ENCODE data around the gene PTP4A1.

The PTP4A1 gene

DNA sequence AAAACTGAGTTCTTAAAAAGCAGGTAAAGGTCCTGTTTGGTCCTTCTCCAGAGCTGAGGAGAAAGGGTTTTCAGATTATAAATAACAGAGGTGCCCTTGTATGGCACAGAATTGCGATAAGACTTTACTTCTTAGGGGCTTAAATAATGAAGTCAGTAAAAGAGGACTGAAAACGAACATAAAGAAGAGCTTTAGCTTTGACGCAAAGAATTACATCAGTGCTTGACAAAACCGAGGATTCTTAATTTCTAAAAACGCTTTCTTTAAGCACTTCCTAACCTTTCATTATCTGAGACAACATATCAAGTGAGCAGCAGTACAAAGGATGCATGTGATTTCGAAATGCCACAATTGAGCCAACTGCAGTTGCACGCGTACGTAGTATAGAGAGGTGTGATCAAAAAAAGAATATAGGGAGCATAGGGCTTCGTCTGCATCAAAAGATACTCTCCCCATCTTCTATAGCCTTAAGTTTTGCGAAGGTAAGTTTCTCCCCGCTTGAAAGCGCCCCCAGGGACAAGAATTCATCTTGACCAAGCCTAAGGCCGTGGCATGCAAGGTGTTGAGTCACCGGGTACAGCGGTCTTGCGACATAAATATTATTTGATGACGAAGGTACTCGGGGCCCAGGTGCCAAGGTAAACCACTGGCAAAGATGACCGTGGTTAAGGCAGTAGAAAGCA lies 778 bp upstream of the PTP4A1 start:
- H3K4me1 ChIP-seq (ENCODE audit: control insufficient read depth in 5 of 5, insufficient read depth in 5 of 5, low read length in 5 of 5), result peaks cover 3 to 31% (median 22%) of the 10 kb centered on the region in 5 donors
- no peaks in the 10 kb centered on the region for H3K27me3 ChIP-seq (ENCODE audit: control insufficient read depth in 5 of 5, insufficient read depth in 4 of 5, low read length in 5 of 5)
- H3K27ac ChIP-seq (ENCODE audit: low read depth, low read length), result no peak overlapping the region
- H3K4me3 ChIP-seq (ENCODE audit: low read depth in 1 of 5, low read length in 5 of 5), result peak overlapping the region; percentile 61 to 91 (median 85)
- peak overlapping the region in 3 of 5 donors; percentile 1 to 52 (median 14) for H3K9ac ChIP-seq (ENCODE audit: low read length in 5 of 5)
- peaks cover 0 to 6% (median 0%) of the 10 kb centered on the region in 5 donors for H3K9me3 ChIP-seq (ENCODE audit: control insufficient read depth in 5 of 5, low read length in 5 of 5)
- H3K36me3 ChIP-seq (ENCODE audit: control insufficient read depth in 5 of 5, insufficient read depth in 5 of 5, low read length in 5 of 5), result peaks cover 0 to 3% (median 2%) of the 10 kb centered on the region in 5 donors

DNA sequence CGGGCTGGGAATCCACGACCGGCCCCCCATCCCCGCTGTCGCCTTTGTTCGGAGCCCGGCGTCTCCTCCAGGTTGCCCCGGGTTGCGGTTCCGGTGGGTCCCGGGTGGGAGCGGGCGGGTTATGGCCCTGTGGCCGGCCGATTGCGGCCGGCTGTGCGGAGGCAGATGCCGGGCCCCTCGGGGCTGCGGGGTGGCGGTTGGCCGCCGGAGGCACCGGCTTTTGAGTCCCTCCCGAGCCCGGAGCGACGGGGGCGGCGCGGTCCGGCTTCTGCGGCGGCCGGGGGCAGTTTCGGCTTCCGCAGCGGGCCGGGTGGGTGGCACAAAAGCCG lies 431 bp downstream of the PTP4A1 start:
- H3K27me3 ChIP-seq (ENCODE audit: control insufficient read depth in 5 of 5, insufficient read depth in 4 of 5, low read length in 5 of 5), result no peaks in the 10 kb centered on the region
- no peaks in the 10 kb centered on the region for H3K9me3 ChIP-seq (ENCODE audit: control insufficient read depth in 5 of 5, low read length in 5 of 5)
- peak overlapping the region; percentile 50 to 95 (median 92) for H3K9ac ChIP-seq (ENCODE audit: low read length in 5 of 5)
- H3K27ac ChIP-seq (ENCODE audit: low read depth, low read length), result peak overlapping the region; percentile 94
- H3K4me3 ChIP-seq (ENCODE audit: low read depth in 1 of 5, low read length in 5 of 5), result peak overlapping the region in 4 of 5 donors; percentile 84 to 93 (median 86)
- H3K36me3 ChIP-seq (ENCODE audit: control insufficient read depth in 5 of 5, insufficient read depth in 5 of 5, low read length in 5 of 5), result peaks cover 6 to 14% (median 10%) of the 10 kb centered on the region in 5 donors
- H3K4me1 ChIP-seq (ENCODE audit: control insufficient read depth in 5 of 5, insufficient read depth in 5 of 5, low read length in 5 of 5), result peaks cover 3 to 31% (median 22%) of the 10 kb centered on the region in 5 donors

DNA sequence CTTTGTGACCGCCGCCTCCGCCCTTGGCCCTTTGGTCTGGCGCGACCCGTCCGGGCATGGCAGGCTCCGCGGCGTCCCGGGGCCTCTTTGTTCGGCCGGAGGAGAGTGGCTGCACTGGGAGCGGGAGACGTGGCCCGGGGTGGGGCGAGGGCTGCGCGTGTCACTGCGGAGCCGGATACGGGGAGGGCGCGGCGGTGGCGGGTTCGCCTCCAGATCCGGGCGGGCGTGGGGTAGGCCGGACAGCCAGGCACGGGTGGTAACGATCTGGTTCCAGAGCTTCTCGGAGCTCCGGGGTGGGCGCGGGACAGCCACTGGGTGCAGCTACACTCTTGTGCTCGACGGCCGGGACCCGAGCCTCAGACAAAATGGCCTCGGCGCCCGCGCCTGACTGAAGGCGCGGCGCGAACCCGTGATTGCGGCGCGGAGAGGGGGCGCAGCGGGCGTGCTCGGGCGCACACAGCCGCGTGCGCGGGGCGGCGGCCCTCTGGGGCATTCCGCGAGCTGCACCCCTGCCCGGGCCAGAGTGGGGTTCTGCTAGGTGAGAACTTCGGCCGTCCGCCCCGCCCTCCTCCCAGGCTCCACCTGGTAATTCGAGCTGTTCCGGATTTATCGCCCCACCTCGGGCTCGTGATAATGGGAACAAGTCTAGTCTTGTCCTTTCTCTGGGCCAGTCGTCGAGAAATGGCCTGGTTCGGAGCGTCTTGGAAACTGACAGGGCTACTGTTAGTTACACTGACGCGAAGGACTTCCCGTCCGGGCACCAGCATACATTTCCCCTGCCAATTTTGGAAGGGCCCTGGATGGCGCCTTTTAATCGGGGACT lies 1.0 kb downstream of the PTP4A1 start:
- H3K36me3 ChIP-seq (ENCODE audit: control insufficient read depth in 5 of 5, insufficient read depth in 5 of 5, low read length in 5 of 5), result peaks cover 7 to 16% (median 12%) of the 10 kb centered on the region in 5 donors
- peak overlapping the region; percentile 84 to 93 (median 86) for H3K4me3 ChIP-seq (ENCODE audit: low read depth in 1 of 5, low read length in 5 of 5)
- H3K9ac ChIP-seq (ENCODE audit: low read length in 5 of 5), result peak overlapping the region; percentile 52 to 95 (median 92)
- peaks cover 3 to 31% (median 22%) of the 10 kb centered on the region in 5 donors for H3K4me1 ChIP-seq (ENCODE audit: control insufficient read depth in 5 of 5, insufficient read depth in 5 of 5, low read length in 5 of 5)
- no peaks in the 10 kb centered on the region for H3K9me3 ChIP-seq (ENCODE audit: control insufficient read depth in 5 of 5, low read length in 5 of 5)
- no peaks in the 10 kb centered on the region for H3K27me3 ChIP-seq (ENCODE audit: control insufficient read depth in 5 of 5, insufficient read depth in 4 of 5, low read length in 5 of 5)
- peak overlapping the region; percentile 94 for H3K27ac ChIP-seq (ENCODE audit: low read depth, low read length)

DNA sequence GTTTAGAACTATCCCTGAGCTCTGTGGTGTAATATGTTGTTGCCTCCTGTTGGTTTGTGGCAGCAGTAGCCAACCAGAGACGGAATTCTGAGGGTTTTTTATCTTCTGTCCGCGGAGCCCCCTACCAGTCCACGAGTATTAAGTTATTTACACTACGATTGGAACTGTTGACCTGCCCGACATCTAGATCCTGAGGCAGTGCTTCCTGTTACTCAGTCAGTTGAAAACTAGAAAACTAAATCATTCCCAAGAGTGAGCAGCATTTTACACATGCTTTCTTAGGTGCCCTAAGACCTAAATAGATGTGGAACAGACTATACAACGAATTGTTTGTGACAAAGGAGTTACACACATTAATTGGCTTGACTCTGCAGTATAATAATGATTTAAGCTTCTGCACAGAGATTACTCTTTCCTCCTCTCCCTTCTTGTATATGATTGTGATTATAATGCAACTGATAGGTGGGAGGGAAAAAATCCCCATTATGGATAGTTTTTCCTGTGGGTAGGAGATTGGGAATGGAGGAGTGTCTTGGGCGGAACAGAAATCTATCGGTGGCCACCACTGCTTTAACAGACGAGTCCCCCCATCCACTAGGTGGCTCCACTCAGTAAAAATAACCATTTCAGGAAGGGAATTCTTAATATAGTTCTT lies 1.7 kb downstream of the PTP4A1 start:
- Histone ChIP-seq H3K27me3 (ENCODE audit: control insufficient read depth in 5 of 5, insufficient read depth in 4 of 5, low read length in 5 of 5) (no peaks in the 10 kb centered on the region), H3K9me3 (ENCODE audit: control insufficient read depth in 5 of 5, low read length in 5 of 5) (no peaks in the 10 kb centered on the region), H3K27ac (ENCODE audit: low read depth, low read length) (peak overlapping the region; percentile 94), H3K4me1 (ENCODE audit: control insufficient read depth in 5 of 5, insufficient read depth in 5 of 5, low read length in 5 of 5) (peaks cover 3 to 31% (median 22%) of the 10 kb centered on the region in 5 donors), H3K9ac (ENCODE audit: low read length in 5 of 5) (peak overlapping the region; percentile 52 to 95 (median 92)), H3K36me3 (ENCODE audit: control insufficient read depth in 5 of 5, insufficient read depth in 5 of 5, low read length in 5 of 5) (peaks cover 7 to 21% (median 17%) of the 10 kb centered on the region in 5 donors), H3K4me3 (ENCODE audit: low read depth in 1 of 5, low read length in 5 of 5) (peak overlapping the region; percentile 84 to 93 (median 86))

DNA sequence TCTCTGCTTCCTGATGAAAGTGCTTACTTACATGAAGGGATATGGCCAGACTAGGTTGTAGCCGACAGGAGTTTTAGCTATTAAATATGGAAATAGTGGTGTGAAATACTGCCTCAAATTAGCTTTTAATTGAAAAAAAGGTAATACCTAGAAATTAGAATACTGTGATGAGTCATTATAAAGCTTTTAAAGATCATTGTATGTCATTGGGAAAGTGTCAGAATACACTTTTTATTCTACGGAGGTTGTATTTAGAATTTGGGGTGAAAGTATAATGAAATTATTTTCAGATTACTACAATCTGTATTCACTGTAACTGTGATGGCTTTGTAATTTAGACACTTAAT lies 2.2 kb downstream of the PTP4A1 start:
- peaks cover 12 to 25% (median 22%) of the 10 kb centered on the region in 5 donors for H3K36me3 ChIP-seq (ENCODE audit: control insufficient read depth in 5 of 5, insufficient read depth in 5 of 5, low read length in 5 of 5)
- peak overlapping the region; percentile 84 to 93 (median 86) for H3K4me3 ChIP-seq (ENCODE audit: low read depth in 1 of 5, low read length in 5 of 5)
- no peaks in the 10 kb centered on the region for H3K9me3 ChIP-seq (ENCODE audit: control insufficient read depth in 5 of 5, low read length in 5 of 5)
- no peak overlapping the region for H3K9ac ChIP-seq (ENCODE audit: low read length in 5 of 5)
- H3K27ac ChIP-seq (ENCODE audit: low read depth, low read length), result peak overlapping the region; percentile 94
- H3K27me3 ChIP-seq (ENCODE audit: control insufficient read depth in 5 of 5, insufficient read depth in 4 of 5, low read length in 5 of 5), result no peaks in the 10 kb centered on the region
- peaks cover 3 to 31% (median 22%) of the 10 kb centered on the region in 5 donors for H3K4me1 ChIP-seq (ENCODE audit: control insufficient read depth in 5 of 5, insufficient read depth in 5 of 5, low read length in 5 of 5)

DNA sequence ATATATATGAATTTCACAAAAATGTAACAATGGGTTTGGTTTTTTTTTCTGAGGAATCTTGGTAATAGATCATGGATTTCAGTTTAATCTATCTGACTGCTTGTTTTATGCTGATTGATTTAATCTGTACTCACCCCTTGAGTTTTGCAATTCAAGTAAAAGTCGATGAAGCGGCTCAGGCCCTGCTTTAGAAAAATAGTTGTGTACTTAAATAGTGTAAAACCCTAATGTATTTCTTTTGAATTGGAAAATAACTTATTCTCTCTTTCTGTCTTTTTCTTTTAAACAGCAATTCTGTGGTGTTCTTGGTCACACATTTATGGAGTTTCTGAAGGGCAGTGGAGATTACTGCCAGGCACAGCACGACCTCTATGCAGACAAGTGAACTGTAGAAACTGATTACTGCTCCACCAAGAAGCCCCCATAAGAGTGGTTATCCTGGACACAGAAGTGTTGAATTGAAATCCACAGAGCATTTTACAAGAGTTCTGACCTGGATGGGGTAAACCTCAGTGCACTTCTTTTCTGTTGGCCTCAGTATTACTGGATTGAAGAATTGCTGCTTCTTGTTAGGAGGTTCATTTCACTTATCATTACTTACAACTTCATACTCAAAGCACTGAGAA lies 4.0 kb downstream of the PTP4A1 start:
- no peaks in the 10 kb centered on the region for H3K27me3 ChIP-seq (ENCODE audit: control insufficient read depth in 5 of 5, insufficient read depth in 4 of 5, low read length in 5 of 5)
- H3K4me1 ChIP-seq (ENCODE audit: control insufficient read depth in 5 of 5, insufficient read depth in 5 of 5, low read length in 5 of 5), result peaks cover 3 to 39% (median 26%) of the 10 kb centered on the region in 5 donors
- H3K9me3 ChIP-seq (ENCODE audit: control insufficient read depth in 5 of 5, low read length in 5 of 5), result no peaks in the 10 kb centered on the region
- H3K36me3 ChIP-seq (ENCODE audit: control insufficient read depth in 5 of 5, insufficient read depth in 5 of 5, low read length in 5 of 5), result peaks cover 23 to 40% (median 34%) of the 10 kb centered on the region in 5 donors
- no peak overlapping the region for H3K27ac ChIP-seq (ENCODE audit: low read depth, low read length)
- H3K9ac ChIP-seq (ENCODE audit: low read length in 5 of 5), result no peak overlapping the region
- no peak overlapping the region for H3K4me3 ChIP-seq (ENCODE audit: low read depth in 1 of 5, low read length in 5 of 5)

DNA sequence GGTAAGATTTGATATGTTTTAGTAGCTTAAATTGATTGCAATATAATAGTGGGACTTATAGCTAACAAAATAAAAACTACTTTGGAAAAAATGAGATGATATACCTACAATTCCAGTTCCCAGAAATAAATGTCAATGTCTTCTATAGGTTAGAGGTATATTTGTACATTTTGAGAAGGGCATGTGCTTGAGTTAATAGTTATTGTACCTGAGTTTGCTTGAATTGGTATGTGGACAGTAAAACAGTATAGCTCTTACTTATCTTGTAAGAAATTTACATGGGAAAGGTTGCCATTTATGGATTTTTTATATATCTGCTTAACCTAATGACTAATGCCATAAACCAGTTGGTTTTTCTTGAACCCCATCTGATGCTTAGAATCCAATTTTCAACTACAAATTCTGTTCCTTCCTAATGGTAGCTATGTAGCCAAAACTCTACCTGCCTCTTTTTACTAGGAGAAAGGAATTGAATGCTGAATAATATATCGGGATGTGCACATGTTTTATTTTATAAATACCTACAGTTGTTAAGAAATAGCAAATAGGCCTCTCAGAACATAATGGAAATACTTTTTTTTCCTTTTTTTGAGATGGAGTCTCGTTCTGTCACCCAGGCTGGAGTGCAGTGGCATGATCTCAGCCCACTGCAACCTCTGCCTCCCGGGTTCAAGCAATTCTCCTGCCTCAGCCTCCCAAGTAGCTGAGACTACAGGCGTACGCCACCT lies 4.9 kb downstream of the PTP4A1 start:
- H3K9me3 ChIP-seq (ENCODE audit: control insufficient read depth in 5 of 5, low read length in 5 of 5), result no peaks in the 10 kb centered on the region
- peaks cover 23 to 40% (median 34%) of the 10 kb centered on the region in 5 donors for H3K36me3 ChIP-seq (ENCODE audit: control insufficient read depth in 5 of 5, insufficient read depth in 5 of 5, low read length in 5 of 5)
- H3K9ac ChIP-seq (ENCODE audit: low read length in 5 of 5), result no peak overlapping the region
- H3K4me1 ChIP-seq (ENCODE audit: control insufficient read depth in 5 of 5, insufficient read depth in 5 of 5, low read length in 5 of 5), result peaks cover 3 to 32% (median 18%) of the 10 kb centered on the region in 5 donors
- H3K4me3 ChIP-seq (ENCODE audit: low read depth in 1 of 5, low read length in 5 of 5), result no peak overlapping the region
- H3K27me3 ChIP-seq (ENCODE audit: control insufficient read depth in 5 of 5, insufficient read depth in 4 of 5, low read length in 5 of 5), result no peaks in the 10 kb centered on the region
- H3K27ac ChIP-seq (ENCODE audit: low read depth, low read length), result no peak overlapping the region

DNA sequence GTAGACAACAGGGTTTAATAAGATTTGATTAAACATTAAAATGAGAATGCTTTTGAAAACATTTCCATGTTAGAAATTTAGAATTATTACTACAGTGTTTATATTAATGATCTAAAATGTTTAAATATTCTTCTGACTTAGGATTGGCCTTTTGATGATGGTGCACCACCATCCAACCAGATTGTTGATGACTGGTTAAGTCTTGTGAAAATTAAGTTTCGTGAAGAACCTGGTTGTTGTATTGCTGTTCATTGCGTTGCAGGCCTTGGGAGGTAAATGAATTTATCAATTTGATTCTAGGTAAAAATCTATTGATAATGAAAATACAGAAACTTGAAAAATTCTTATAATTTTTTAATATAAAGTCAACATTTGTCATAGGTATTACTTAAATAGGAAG lies 6.5 kb downstream of the PTP4A1 start:
- H3K9ac ChIP-seq (ENCODE audit: low read length in 5 of 5), result no peak overlapping the region
- H3K9me3 ChIP-seq (ENCODE audit: control insufficient read depth in 5 of 5, low read length in 5 of 5), result no peaks in the 10 kb centered on the region
- no peak overlapping the region for H3K27ac ChIP-seq (ENCODE audit: low read depth, low read length)
- H3K4me3 ChIP-seq (ENCODE audit: low read depth in 1 of 5, low read length in 5 of 5), result no peak overlapping the region
- peaks cover 25 to 46% (median 37%) of the 10 kb centered on the region in 5 donors for H3K36me3 ChIP-seq (ENCODE audit: control insufficient read depth in 5 of 5, insufficient read depth in 5 of 5, low read length in 5 of 5)
- peaks cover 3 to 32% (median 14%) of the 10 kb centered on the region in 5 donors for H3K4me1 ChIP-seq (ENCODE audit: control insufficient read depth in 5 of 5, insufficient read depth in 5 of 5, low read length in 5 of 5)
- H3K27me3 ChIP-seq (ENCODE audit: control insufficient read depth in 5 of 5, insufficient read depth in 4 of 5, low read length in 5 of 5), result no peaks in the 10 kb centered on the region
